GM12872 (cell line): ENCODE results near the gene POLR3GL.

Source experiments
- CTCF ChIP-seq: IDR thresholded peaks from 3 replicates; pipeline ENCODE4 v1.5.1; 2011; ENCODE audit warnings: low read depth, mild to moderate bottlenecking, low read length, moderate library complexity; ENCODE audit not compliant: insufficient read depth

The POLR3GL gene

DNA sequence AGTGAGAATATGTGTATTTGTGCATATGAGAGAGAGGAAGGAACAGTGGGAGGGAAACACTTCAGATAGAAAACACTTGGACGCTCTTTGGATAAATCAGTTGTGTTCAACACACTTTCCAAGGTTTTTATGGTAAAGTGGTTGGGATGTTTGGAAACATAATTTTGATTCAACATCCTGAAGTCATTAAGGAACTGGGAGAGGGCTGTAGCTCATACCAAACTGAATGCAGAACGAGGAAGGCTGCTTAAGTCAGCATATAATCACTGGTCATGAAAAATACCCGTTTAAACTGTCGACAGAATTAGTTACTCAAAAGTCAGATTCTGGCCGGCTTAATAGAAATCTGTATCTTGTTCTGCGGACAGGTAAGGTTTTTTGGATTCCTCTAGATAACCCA lies 21.6 kb upstream of the POLR3GL start:
- no peak for TF ChIP-seq CTCF

GRCh38 chr1:145944532-145944931 lies 20.0 kb upstream of the POLR3GL start:
- TF ChIP-seq CTCF: no peak

DNA sequence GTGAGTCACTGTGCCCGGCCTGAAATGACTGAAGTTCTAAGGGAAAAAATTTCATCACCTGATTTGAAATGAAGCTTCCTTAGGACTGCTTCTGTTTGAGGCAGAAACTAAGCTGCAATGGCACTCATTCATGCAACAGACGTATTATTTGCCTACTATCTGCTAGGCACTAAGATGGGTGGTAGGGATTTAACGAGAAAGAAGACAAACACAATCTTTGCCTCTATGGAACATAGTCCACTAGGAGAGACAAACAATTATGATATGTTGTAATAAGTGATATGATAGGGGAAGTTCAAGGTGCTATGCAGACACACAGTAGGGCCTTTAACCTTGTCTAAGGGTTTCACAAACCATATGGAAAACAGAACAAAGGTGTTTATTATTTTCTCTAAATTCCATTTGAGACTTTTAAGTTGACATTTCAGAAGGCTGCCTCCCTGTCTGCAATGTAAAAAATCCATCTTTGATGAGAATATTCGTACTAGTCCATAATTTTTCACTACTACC lies 18.0 kb upstream of the POLR3GL start:
- no peak for TF ChIP-seq CTCF

GRCh38 chr1:145947551-145947950 lies 16.9 kb upstream of the POLR3GL start:
- TF ChIP-seq CTCF: no peak

DNA sequence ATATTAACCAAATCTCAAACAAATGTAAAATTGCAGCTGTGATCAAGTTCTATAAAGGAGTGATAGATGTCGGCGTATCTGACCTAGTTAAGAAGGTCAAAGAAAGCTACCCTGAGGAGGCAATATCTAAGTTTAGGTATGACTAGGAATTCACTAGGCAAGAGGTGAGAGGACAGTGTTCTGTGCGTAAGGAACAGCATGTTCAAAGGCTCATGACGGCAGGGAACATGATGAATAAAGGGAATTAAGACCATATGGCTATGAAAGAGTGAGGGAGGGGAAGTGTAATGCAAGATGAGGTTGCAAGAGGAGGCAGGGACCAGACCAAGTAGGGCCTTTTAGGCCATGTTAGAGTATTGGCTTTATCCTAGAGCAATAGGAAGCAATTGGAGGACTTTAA lies 15.3 kb upstream of the POLR3GL start:
- TF ChIP-seq CTCF: no peak

- no peak for TF ChIP-seq CTCF
These were observed 13.0 kb upstream of the POLR3GL start for GRCh38 chr1:145951526-145951925.

GRCh38 chr1:145952903-145953302 lies 11.6 kb upstream of the POLR3GL start:
- no peak for TF ChIP-seq CTCF

DNA sequence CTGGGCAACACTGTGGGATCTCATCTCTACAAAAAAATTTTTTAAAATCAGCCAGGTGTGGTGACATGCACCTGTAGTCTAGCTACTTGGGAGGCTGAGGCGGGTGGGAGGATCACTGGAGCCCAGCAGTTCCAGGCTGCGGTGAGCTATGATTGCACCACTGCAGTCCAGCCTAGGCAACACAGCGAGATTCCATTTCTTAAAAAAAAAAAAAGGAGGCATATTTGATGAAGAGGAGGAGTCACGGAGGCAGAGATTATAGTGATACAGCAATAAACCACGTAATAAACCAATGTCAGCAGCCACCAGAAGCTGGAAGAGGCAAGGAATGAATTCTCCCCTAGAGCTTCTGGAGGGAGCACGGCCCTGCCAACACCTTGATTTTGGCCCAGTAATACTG lies 10.6 kb upstream of the POLR3GL start:
- TF ChIP-seq CTCF: no peak
